SK-N-SH (cell line): ENCODE measurements around the gene RPS6KA2. TPM values are rescaled to one million over a fixed set of nuclear protein-coding genes. Genes with fewer than 3 reads are reported as not detected.

Experiments used
- CTCF ChIA-PET: fragments of 300-600, 350-600 bp; formaldehyde crosslinking; extraction: SDS; loops from one replicate; lab custom pipeline; 2021; lab: Yijun Ruan, JAX
- POLR2A ChIA-PET: fragments of 350-600 bp; sonication (Branson Sonifier 250); formaldehyde crosslinking; extraction: SDS; loops from one replicate; lab custom pipeline; 2020; ENCODE audit warnings: antibody characterized with exemption, inconsistent platforms; lab: Yijun Ruan, JAX
- DNase-seq: peaks from one replicate; pipeline ENCODE4 v3.0.0; 2012
- H2AFZ ChIP-seq: fragments of 200-600 bp; sonication (generic); 2 replicates; pipeline ENCODE4 v1.8.1; 2016; ENCODE audit warnings: antibody characterized with exemption, mild to moderate bottlenecking, low read depth
- H3F3A ChIP-seq: fragments of 200-600 bp; sonication (generic); replicated peaks from 2 replicates; pipeline ENCODE3; 2016; ENCODE audit warnings: antibody characterized with exemption, mild to moderate bottlenecking; ENCODE audit not compliant: insufficient read depth
- H3K27ac ChIP-seq, 2 experiments: fragments of 200-500 bp in 1 of 2; fragments of 200-600 bp in 1 of 2; sonication (Bioruptor generic) in 1 of 2; sonication (generic), shearing (Covaris generic) in 1 of 2; 2 replicates each; pipeline versions ENCODE4 v1.5.1 to v1.6.1; 2014 to 2016; ENCODE audit warnings: low read depth in 2 of 2, inconsistent platforms in 1 of 2, low read length in 1 of 2, mild to moderate bottlenecking in 1 of 2, mixed read lengths in 1 of 2
- H3K27me3 ChIP-seq: fragments of 200-600 bp; sonication (generic), shearing (Covaris generic); 2 replicates; pipeline ENCODE4 v1.6.1; 2016; ENCODE audit warnings: mixed run types; ENCODE audit not compliant: insufficient read depth
- H3K36me3 ChIP-seq, 2 experiments: fragments of 200-500 bp in 1 of 2; fragments of 200-600 bp in 1 of 2; sonication (Bioruptor generic) in 1 of 2; sonication (generic) in 1 of 2; replicated peaks in 1 of 2; 2 replicates each; pipeline versions ENCODE3 to v1.5.1; 2014 to 2016; ENCODE audit warnings: low read length in 1 of 2, mild to moderate bottlenecking in 1 of 2; ENCODE audit not compliant: insufficient read depth in 2 of 2, control insufficient read depth in 1 of 2
- H3K4me1 ChIP-seq, 2 experiments: fragments of 200-500 bp in 1 of 2; fragments of 200-600 bp in 1 of 2; sonication (Bioruptor generic) in 1 of 2; sonication (generic), shearing (Covaris generic) in 1 of 2; 2 replicates each; pipeline versions ENCODE4 v1.5.1 to v1.6.1; 2014 to 2016; ENCODE audit warnings: low read depth in 1 of 2, low read length in 1 of 2, mixed run types in 1 of 2; ENCODE audit not compliant: insufficient read depth in 2 of 2, control insufficient read depth in 1 of 2
- H3K4me2 ChIP-seq: fragments of 200-600 bp; sonication (generic), shearing (Covaris generic); 2 replicates; pipeline ENCODE4 v1.6.1; 2017; ENCODE audit warnings: mixed run types
- H3K4me3 ChIP-seq, 2 experiments: fragments of 200-500 bp in 1 of 2; fragments of 200-600 bp in 1 of 2; sonication (Bioruptor generic) in 1 of 2; sonication (generic), shearing (Covaris generic) in 1 of 2; 2 replicates each; pipeline versions ENCODE4 v1.5.1 to v1.8.1; 2014 to 2016; ENCODE audit warnings: low read depth in 2 of 2, inconsistent platforms in 1 of 2, low read length in 1 of 2, mild to moderate bottlenecking in 1 of 2, mixed read lengths in 1 of 2, moderate library complexity in 1 of 2
- H3K79me2 ChIP-seq: fragments of 200-600 bp; sonication (generic); 2 replicates; pipeline ENCODE4 v1.8.1; 2017; ENCODE audit warnings: mild to moderate bottlenecking; ENCODE audit not compliant: insufficient read depth
- H3K9ac ChIP-seq: fragments of 200-600 bp; sonication (generic); 2 replicates; pipeline ENCODE4 v1.6.1; 2017; ENCODE audit warnings: mixed run types
- H3K9me2 ChIP-seq: fragments of 200-600 bp; sonication (generic); 2 replicates; pipeline ENCODE4 v1.6.1; 2017; ENCODE audit warnings: mixed run types
- H3K9me3 ChIP-seq: fragments of 200-600 bp; sonication (generic); 2 replicates; pipeline ENCODE4 v1.6.1; 2017; ENCODE audit warnings: mixed run types, mild to moderate bottlenecking, moderate library complexity
- H4K20me1 ChIP-seq: fragments of 200-600 bp; sonication (generic); 2 replicates; pipeline ENCODE4 v1.6.1; 2017; ENCODE audit warnings: mild to moderate bottlenecking, mixed run types; ENCODE audit not compliant: insufficient read depth
- CHD2 ChIP-seq: fragments of 150-350 bp; IDR thresholded peaks from 2 replicates; pipeline ENCODE4 v1.6.1; 2018; ENCODE audit warnings: low read length; ENCODE audit not compliant: partially characterized antibody
- CTCF ChIP-seq: fragments of 200-600 bp; sonication (generic); IDR thresholded peaks from 2 replicates; pipeline ENCODE4 v1.6.1; 2017; ENCODE audit warnings: antibody characterized with exemption, mild to moderate bottlenecking, moderate library complexity
- EZH2phosphoT487 ChIP-seq: fragments of 200-600 bp; sonication (generic); IDR thresholded peaks from 2 replicates; pipeline ENCODE4 v1.6.1; 2017; ENCODE audit warnings: low read depth, mixed run types, mild to moderate bottlenecking, antibody characterized with exemption, moderate library complexity, borderline replicate concordance
- FOXM1 ChIP-seq: IDR thresholded peaks from 2 replicates; pipeline ENCODE4 v1.4.0; 2012; ENCODE audit warnings: low read depth, mild to moderate bottlenecking
- GATA2 ChIP-seq: sonication (generic); formaldehyde crosslinking; IDR thresholded peaks from 2 replicates; pipeline ENCODE4 v1.5.0; 2020; ENCODE audit warnings: mild to moderate bottlenecking, missing genetic modification reagents
- IRF3 ChIP-seq: fragments of 150-350 bp; IDR thresholded peaks from 2 replicates; pipeline ENCODE4 v1.6.1; 2016; ENCODE audit warnings: mild to moderate bottlenecking, low read depth, low read length
- MAX ChIP-seq: IDR thresholded peaks from 2 replicates; pipeline ENCODE4 v1.4.0; 2012; ENCODE audit warnings: low read depth
- NRF1 ChIP-seq: IDR thresholded peaks from 2 replicates; pipeline ENCODE4 v1.6.1; 2012; ENCODE audit warnings: low read depth, mild to moderate bottlenecking, low read length
- PBX3 ChIP-seq: IDR thresholded peaks from 2 replicates; pipeline ENCODE4; 2012
- RAD21 ChIP-seq: IDR thresholded peaks from 2 replicates; pipeline ENCODE4 v1.6.1; 2012; ENCODE audit warnings: mild to moderate bottlenecking, low read length
- REST ChIP-seq: IDR thresholded peaks from 2 replicates; pipeline ENCODE4 v1.6.1; 2012; ENCODE audit warnings: mild to moderate bottlenecking, low read depth, low read length, moderate library complexity
- RFX5 ChIP-seq: IDR thresholded peaks from 2 replicates; pipeline ENCODE4 v1.6.1; 2012; ENCODE audit warnings: mild to moderate bottlenecking, improper control_type of control experiment, low read length
- TAF1 ChIP-seq: IDR thresholded peaks from 2 replicates; pipeline ENCODE4 v1.6.1; 2012; ENCODE audit warnings: low read depth, mild to moderate bottlenecking, low read length, moderate library complexity, borderline replicate concordance
- TCF12 ChIP-seq: IDR thresholded peaks from 2 replicates; pipeline ENCODE4 v1.4.0; 2012
- USF1 ChIP-seq: IDR thresholded peaks from 2 replicates; pipeline ENCODE4 v1.4.0; 2012; ENCODE audit warnings: low read depth, borderline replicate concordance
- YY1 ChIP-seq: IDR thresholded peaks from 2 replicates; pipeline ENCODE4 v1.4.0; 2012; ENCODE audit warnings: low read depth, mild to moderate bottlenecking
- WGBS: methylation state at CpG from one replicate; pipeline ENCODE4 v1.1.6; 2017; ENCODE audit warnings: low lambda C conversion rate; 5-methylcytosine and 5-hydroxymethylcytosine counted together
- polyA plus RNA-seq, 3 experiments: library from polyadenylated mRNA; depleted of rRNA; stranded (reverse); fragments of >200 nt; gene quantifications; 2 replicates each; pipeline ENCODE4 v1.2.3, GENCODE V29; 2012

RPS6KA2 gene
- polyA plus RNA-seq, 1 of the 3 experiments (the other 2 are of a cell fraction), result 59.5 TPM

- TF ChIP-seq EZH2phosphoT487 (no peak), USF1 (no peak), PBX3 (no peak)
- 83% methylated on average over 7 of the region's 7 CpGs for WGBS
- no peaks in the 10 kb centered on the region for H4K20me1 ChIP-seq
- H3K9me2 ChIP-seq, result no peaks in the 10 kb centered on the region
- H3K36me3 ChIP-seq, result peaks cover 13 to 70% of the 10 kb centered on the region in 2 experiments
- H3K27me3 ChIP-seq, result no peaks in the 10 kb centered on the region
- no peak overlapping the region for H3K9ac ChIP-seq
- H3K4me3 ChIP-seq, result no peak overlapping the region
- no peak overlapping the region for H3K27ac ChIP-seq
- H3K4me2 ChIP-seq, result no peak overlapping the region
- DNase-seq, result no peak
- peaks cover 0 to 2% of the 10 kb centered on the region in 2 experiments; a peak in 1 of 4 replicates for H3K4me1 ChIP-seq
- no peak overlapping the region for H2AFZ ChIP-seq
- H3K9me3 ChIP-seq, result no peaks in the 10 kb centered on the region
- no peaks in the 10 kb centered on the region for H3K79me2 ChIP-seq
- ChIA-PET POLR2A (no interaction called here), CTCF (interaction anchor here (1.6 kb wide), 1 partner anchor 173 kb away, joined by 4 read pairs; no protein-coding TSS in a partner anchor)
- no peaks in the 10 kb centered on the region for H3F3A ChIP-seq
Observed at GRCh38 chr6:166449036-166449435, 178.0 kb downstream of the RPS6KA2 start.

GRCh38 chr6:166448432-166448831 is 178.6 kb downstream of the RPS6KA2 start:
- H4K20me1 ChIP-seq, result no peaks in the 10 kb centered on the region
- no peaks in the 10 kb centered on the region for H3K9me3 ChIP-seq
- no peak overlapping the region for H3K4me2 ChIP-seq
- 87% methylated on average over 13 of the region's 13 CpGs for WGBS
- peaks cover 0 to 2% of the 10 kb centered on the region in 2 experiments; a peak in 1 of 4 replicates for H3K4me1 ChIP-seq
- no peak overlapping the region for H3K4me3 ChIP-seq
- H3K27ac ChIP-seq, result no peak overlapping the region
- no peaks in the 10 kb centered on the region for H3K79me2 ChIP-seq
- no peak overlapping the region for H2AFZ ChIP-seq
- H3K9me2 ChIP-seq, result no peaks in the 10 kb centered on the region
- TF ChIP-seq CHD2 (no peak), GATA2 (CRISPR knock-in tag) (no peak), REST (no peak), CTCF (no peak), TCF12 (no peak), RAD21 (no peak), IRF3 (no peak), MAX (no peak), RFX5 (no peak), TAF1 (no peak), YY1 (no peak), NRF1 (no peak), FOXM1 (no peak)
- peaks cover 18 to 76% of the 10 kb centered on the region in 2 experiments for H3K36me3 ChIP-seq
- H3K27me3 ChIP-seq, result no peaks in the 10 kb centered on the region
- H3F3A ChIP-seq, result no peaks in the 10 kb centered on the region
- ChIA-PET POLR2A (no interaction called here), CTCF (interaction anchor here (0.7 to 1.6 kb wide), 2 partner anchors 13 to 172 kb away, joined by 3 to 4 read pairs; no protein-coding TSS in a partner anchor)
- no peak overlapping the region for H3K9ac ChIP-seq
- no peak for DNase-seq
